Measurements from ENCODE around the gene OSTN. TPM values are rescaled to one million over a fixed set of nuclear protein-coding genes. Genes with fewer than 3 reads are reported as not detected.
"Not testable (repeated sequence)": the region's sequence is repeated elsewhere in the genome, so short reads cannot be mapped to it uniquely, and the experiment has no call there.

The OSTN gene
- polyA plus RNA-seq, 4 donors, result 0.01 TPM; not detected in 3

DNA sequence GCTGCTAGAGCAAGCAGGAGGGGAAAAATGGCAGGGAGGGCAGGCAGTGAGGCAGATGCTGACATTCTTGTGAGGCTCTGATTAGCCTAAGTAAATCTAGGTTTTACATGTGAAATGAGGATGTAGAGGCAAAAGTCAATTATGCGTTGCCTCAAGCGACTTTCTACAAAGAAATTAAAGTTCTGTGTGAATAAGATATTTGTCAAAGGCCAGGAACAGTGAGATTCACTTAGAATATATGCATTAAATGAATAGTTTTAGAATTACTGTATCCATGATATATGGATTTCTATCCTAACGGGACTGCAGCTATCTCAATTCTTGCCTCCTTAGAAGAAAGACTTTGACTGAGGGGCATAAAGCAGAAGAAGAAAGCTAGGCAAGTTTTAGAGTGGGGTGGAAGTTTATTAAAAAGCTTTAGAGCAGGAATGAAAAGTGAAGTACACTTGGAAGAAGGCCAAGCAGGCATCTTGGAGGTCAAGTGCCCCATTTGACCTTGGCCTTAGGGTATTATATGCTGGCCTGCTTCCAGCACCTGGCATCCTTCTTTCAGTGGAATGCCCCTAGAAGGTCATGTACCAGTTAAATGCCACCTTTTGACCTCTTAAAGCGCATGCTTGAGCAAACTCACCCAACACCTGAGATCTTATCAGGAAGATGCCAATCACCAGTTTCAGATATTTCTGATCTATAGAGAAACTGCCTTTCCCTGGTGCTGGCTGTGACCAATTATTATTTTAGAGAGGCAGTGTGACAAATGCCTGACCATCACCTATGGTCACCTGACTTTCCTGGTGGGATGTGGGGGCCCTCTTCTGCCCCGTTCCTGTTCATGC is 38.2 kb downstream of the OSTN start:
- H3K9me3 ChIP-seq (ENCODE audit: control insufficient read depth in 2 of 2, insufficient read depth in 1 of 2, low read depth in 1 of 2, low read length in 1 of 2), result no peaks in the 10 kb centered on the region
- FAIRE-seq (no peak), DNase-seq (no peak)
- no peaks in the 10 kb centered on the region for H3K4me1 ChIP-seq (ENCODE audit: control insufficient read depth in 3 of 3, insufficient read depth in 2 of 3, low read depth in 1 of 3, low read length in 2 of 3)
- 70 to 89% (median 77%) methylated on average over 5 of the region's 5 CpGs for whole genome bisulfite sequencing, 3 donors
- no peak overlapping the region for H3K27ac ChIP-seq (ENCODE audit: low read depth in 1 of 3, low read length in 2 of 3)
- no peak overlapping the region for H3K4me3 ChIP-seq (ENCODE audit: low read depth in 1 of 3, low read length in 3 of 3)
- H3K36me3 ChIP-seq (ENCODE audit: control insufficient read depth in 3 of 3, insufficient read depth in 2 of 3, low read depth in 1 of 3, low read length in 3 of 3), result no peaks in the 10 kb centered on the region
- H3K27me3 ChIP-seq (ENCODE audit: control insufficient read depth in 3 of 3, insufficient read depth in 3 of 3, low read length in 3 of 3), result no peaks in the 10 kb centered on the region

DNA sequence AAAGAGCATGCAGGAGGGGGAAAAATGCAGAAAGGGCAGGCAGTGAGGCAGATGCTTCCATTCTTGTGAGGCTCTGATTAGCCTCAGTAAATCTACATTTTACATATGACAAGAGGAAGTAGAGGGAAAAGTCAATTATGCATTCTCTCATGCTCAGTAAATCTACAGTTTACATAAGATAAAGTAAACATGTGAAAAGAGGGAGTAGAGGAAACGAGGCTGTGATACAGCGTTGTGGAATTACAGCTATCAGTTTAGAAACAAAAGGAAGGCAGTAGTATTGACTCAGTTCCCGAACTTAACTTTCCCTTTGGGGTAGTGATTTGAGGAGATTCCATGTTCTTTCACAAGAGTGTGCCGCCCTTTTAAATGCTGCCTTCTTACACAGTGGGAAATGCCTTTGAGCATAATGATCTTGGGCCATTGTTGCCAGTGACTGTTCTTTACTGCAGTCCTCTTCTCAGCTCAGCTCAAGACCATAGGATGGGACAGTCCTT is 39.3 kb downstream of the OSTN start:
- FAIRE-seq, result no peak
- no peaks in the 10 kb centered on the region for H3K27me3 ChIP-seq (ENCODE audit: control insufficient read depth in 3 of 3, insufficient read depth in 3 of 3, low read length in 3 of 3)

DNA sequence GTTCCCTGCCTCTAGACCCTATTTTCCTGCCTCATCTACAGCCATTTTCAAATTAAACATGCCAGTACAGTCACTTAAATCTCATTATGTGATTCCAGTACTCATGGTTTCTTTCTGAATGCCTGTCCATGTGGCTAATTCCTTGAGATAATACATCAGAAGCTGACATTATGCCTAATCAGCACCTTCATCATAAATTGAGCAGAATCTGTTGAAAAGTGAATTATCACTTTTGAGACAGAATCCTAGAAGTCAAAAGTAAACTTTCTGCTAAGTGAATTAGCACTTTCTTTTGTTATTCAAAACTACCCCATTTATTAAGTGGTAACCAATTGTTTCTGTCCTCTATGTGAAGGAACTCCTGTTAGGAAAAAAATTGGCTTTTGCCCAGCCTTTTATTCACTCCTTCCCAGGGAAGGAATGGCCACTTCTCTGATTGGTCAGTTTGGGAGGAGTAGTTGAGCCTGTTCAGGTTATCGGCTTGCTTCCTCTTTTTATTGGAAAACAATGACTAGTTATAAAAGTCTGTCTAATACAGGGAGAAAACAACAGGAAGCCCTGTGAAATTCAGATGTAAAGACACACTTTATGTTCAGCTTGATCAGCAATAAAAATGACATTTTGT is 40.5 kb downstream of the OSTN start:
- WGBS, 3 donors, result 3 to 32% (median 8%) methylated on average over 1 of the region's 1 CpG

More for the DNA sequence above, 39.3 kb downstream of the OSTN start:
- Histone ChIP-seq H3K4me3 (ENCODE audit: low read depth in 1 of 3, low read length in 3 of 3) (no peak overlapping the region), H3K36me3 (ENCODE audit: control insufficient read depth in 3 of 3, insufficient read depth in 2 of 3, low read depth in 1 of 3, low read length in 3 of 3) (no peaks in the 10 kb centered on the region), H3K27ac (ENCODE audit: low read depth in 1 of 3, low read length in 2 of 3) (no peak overlapping the region), H3K4me1 (ENCODE audit: control insufficient read depth in 3 of 3, insufficient read depth in 2 of 3, low read depth in 1 of 3, low read length in 2 of 3) (no peaks in the 10 kb centered on the region), H3K9me3 (ENCODE audit: control insufficient read depth in 2 of 2, insufficient read depth in 1 of 2, low read depth in 1 of 2, low read length in 1 of 2) (no peaks in the 10 kb centered on the region)
- DNase-seq, result peak in 1 of 2 donors; percentile 1
- WGBS, 3 donors, result 17 to 48% (median 30%) methylated on average over 4 of the region's 4 CpGs

DNA sequence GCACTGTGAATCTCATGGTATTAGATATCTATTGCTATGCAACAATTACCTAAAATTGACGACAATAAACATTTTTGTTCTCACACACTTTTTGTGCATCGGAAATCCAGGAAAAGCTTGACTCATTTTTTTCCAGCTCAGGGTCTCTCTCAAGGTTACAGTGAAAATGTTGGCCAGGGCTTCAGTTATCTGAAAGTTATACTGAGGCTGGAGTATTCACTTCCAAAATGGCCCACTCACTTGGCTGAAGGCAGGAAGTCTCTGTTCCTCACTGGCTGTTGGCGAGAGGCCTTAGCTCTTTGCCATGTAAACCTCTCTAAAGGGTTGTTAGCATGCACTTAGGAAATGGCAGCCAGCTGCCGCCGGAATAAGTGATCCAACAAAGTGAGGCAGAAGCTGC is 41.4 kb downstream of the OSTN start:
- DNase-seq, result no peak
- Histone ChIP-seq H3K4me3 (ENCODE audit: low read depth in 1 of 3, low read length in 3 of 3) (no peak overlapping the region), H3K4me1 (ENCODE audit: control insufficient read depth in 3 of 3, insufficient read depth in 2 of 3, low read depth in 1 of 3, low read length in 2 of 3) (no peaks in the 10 kb centered on the region), H3K36me3 (ENCODE audit: control insufficient read depth in 3 of 3, insufficient read depth in 2 of 3, low read depth in 1 of 3, low read length in 3 of 3) (no peaks in the 10 kb centered on the region), H3K27ac (ENCODE audit: low read depth in 1 of 3, low read length in 2 of 3) (no peak overlapping the region), H3K9me3 (ENCODE audit: control insufficient read depth in 2 of 2, insufficient read depth in 1 of 2, low read depth in 1 of 2, low read length in 1 of 2) (no peaks in the 10 kb centered on the region), H3K27me3 (ENCODE audit: control insufficient read depth in 3 of 3, insufficient read depth in 3 of 3, low read length in 3 of 3) (no peaks in the 10 kb centered on the region)
- WGBS, 3 donors, result 89 to 96% (median 96%) methylated on average over 5 of the region's 5 CpGs
- FAIRE-seq, result no peak

More for the DNA sequence above, 40.5 kb downstream of the OSTN start:
- no peaks in the 10 kb centered on the region for H3K36me3 ChIP-seq (ENCODE audit: control insufficient read depth in 3 of 3, insufficient read depth in 2 of 3, low read depth in 1 of 3, low read length in 3 of 3)
- FAIRE-seq (no peak), DNase-seq (no peak)
- no peak overlapping the region for H3K4me3 ChIP-seq (ENCODE audit: low read depth in 1 of 3, low read length in 3 of 3)
- no peaks in the 10 kb centered on the region for H3K9me3 ChIP-seq (ENCODE audit: control insufficient read depth in 2 of 2, insufficient read depth in 1 of 2, low read depth in 1 of 2, low read length in 1 of 2)
- H3K27me3 ChIP-seq (ENCODE audit: control insufficient read depth in 3 of 3, insufficient read depth in 3 of 3, low read length in 3 of 3), result no peaks in the 10 kb centered on the region
- H3K4me1 ChIP-seq (ENCODE audit: control insufficient read depth in 3 of 3, insufficient read depth in 2 of 3, low read depth in 1 of 3, low read length in 2 of 3), result no peaks in the 10 kb centered on the region
- H3K27ac ChIP-seq (ENCODE audit: low read depth in 1 of 3, low read length in 2 of 3), result no peak overlapping the region

DNA sequence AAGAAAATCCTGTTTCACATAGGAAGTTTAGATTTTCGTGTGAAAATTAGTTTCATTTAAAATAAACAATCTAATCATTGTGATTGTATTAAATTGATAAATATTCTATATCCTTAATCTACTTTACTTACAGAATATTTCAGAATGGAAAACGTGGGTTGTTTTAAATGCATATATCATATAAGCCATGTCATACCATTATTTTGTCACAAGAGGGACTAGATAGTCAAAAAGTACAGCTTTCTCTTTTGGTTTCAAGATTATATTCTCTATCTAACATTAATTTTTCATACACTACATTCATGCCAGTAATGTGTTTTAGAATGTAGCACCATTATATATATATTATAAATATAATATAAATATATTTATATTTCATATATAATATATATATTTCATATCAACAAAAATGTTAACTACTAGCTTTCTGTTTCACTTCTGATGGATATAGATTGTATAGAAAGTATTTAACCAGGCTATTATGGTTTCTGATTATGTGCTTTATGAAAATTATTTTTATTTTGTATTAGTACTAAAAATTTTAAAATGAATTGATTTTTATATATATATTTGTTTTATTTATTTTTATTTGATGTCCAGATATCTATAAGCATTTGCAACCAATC is 45.3 kb downstream of the OSTN start:
- Histone ChIP-seq H3K9me3 (ENCODE audit: control insufficient read depth in 2 of 2, insufficient read depth in 1 of 2, low read depth in 1 of 2, low read length in 1 of 2) (no peaks in the 10 kb centered on the region), H3K27ac (ENCODE audit: low read depth in 1 of 3, low read length in 2 of 3) (no peak overlapping the region), H3K4me1 (ENCODE audit: control insufficient read depth in 3 of 3, insufficient read depth in 2 of 3, low read depth in 1 of 3, low read length in 2 of 3) (no peaks in the 10 kb centered on the region), H3K4me3 (ENCODE audit: low read depth in 1 of 3, low read length in 3 of 3) (no peak overlapping the region), H3K36me3 (ENCODE audit: control insufficient read depth in 3 of 3, insufficient read depth in 2 of 3, low read depth in 1 of 3, low read length in 3 of 3) (no peaks in the 10 kb centered on the region), H3K27me3 (ENCODE audit: control insufficient read depth in 3 of 3, insufficient read depth in 3 of 3, low read length in 3 of 3) (no peaks in the 10 kb centered on the region)
- DNase-seq (peak; percentile 11 to 12), FAIRE-seq (peak; percentile 72)
- 3 to 28% (median 14%) methylated on average over 2 of the region's 2 CpGs for WGBS, 3 donors

DNA sequence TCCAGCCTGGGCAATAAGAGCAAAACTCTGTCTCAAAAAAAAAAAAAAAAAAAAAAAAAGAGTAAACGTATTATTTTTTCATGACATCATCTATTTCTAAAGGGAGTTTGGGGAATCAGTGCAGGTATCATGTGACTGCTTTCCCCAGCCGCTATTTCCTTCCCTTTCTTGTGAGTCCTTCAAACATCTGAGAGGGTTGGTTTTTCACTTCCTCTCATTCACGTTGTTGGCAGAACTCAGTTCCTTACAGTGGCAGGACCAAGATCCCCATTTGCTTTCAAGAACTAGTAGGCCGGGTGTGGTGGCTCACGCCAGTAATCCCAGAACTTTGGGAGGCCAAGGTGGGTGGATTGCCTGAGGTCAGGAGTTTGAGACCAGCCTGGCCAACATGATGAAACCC is 47.0 kb downstream of the OSTN start:
- not testable (repeated sequence) for H3K9me3 ChIP-seq (ENCODE audit: control insufficient read depth in 2 of 2, insufficient read depth in 1 of 2, low read depth in 1 of 2, low read length in 1 of 2); H3K27me3 ChIP-seq (ENCODE audit: control insufficient read depth in 3 of 3, insufficient read depth in 3 of 3, low read length in 3 of 3); FAIRE-seq; H3K4me3 ChIP-seq (ENCODE audit: low read depth in 1 of 3, low read length in 3 of 3); H3K4me1 ChIP-seq (ENCODE audit: control insufficient read depth in 3 of 3, insufficient read depth in 2 of 3, low read depth in 1 of 3, low read length in 2 of 3); H3K36me3 ChIP-seq (ENCODE audit: control insufficient read depth in 3 of 3, insufficient read depth in 2 of 3, low read depth in 1 of 3, low read length in 3 of 3); H3K27ac ChIP-seq (ENCODE audit: low read depth in 1 of 3, low read length in 2 of 3); DNase-seq
- 76 to 79% (median 77%) methylated on average over 5 of the region's 5 CpGs for WGBS, 3 donors

DNA sequence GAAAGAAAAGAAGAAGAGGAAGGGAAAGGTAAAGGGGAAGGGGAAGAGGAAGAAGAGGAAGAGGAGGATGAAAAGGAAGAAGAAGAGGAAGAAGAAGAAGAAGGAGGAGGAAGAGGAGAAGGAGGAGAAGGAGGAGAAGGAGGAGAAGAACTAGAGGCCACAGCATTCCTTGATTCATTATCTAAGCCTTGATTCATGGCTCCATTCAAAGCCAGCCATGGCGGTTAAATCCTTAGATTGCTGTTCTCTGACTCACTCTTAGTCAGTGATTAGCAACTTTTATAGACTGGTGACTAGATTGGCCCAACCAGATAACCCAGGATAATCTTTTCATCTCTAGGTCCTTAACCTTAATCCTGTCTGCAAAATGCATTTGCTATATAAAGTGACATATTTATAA is 47.6 kb downstream of the OSTN start:
- H3K27ac ChIP-seq (ENCODE audit: low read depth in 1 of 3, low read length in 2 of 3), result no peak overlapping the region
- WGBS, 3 donors, result 29 to 74% (median 59%) methylated on average over 1 of the region's 1 CpG
- no peaks in the 10 kb centered on the region for H3K4me1 ChIP-seq (ENCODE audit: control insufficient read depth in 3 of 3, insufficient read depth in 2 of 3, low read depth in 1 of 3, low read length in 2 of 3)
- no peaks in the 10 kb centered on the region for H3K36me3 ChIP-seq (ENCODE audit: control insufficient read depth in 3 of 3, insufficient read depth in 2 of 3, low read depth in 1 of 3, low read length in 3 of 3)
- DNase-seq, result peak in 1 of 2 donors; percentile 34
- H3K9me3 ChIP-seq (ENCODE audit: control insufficient read depth in 2 of 2, insufficient read depth in 1 of 2, low read depth in 1 of 2, low read length in 1 of 2), result no peaks in the 10 kb centered on the region
- FAIRE-seq, result no peak
- no peak overlapping the region for H3K4me3 ChIP-seq (ENCODE audit: low read depth in 1 of 3, low read length in 3 of 3)
- H3K27me3 ChIP-seq (ENCODE audit: control insufficient read depth in 3 of 3, insufficient read depth in 3 of 3, low read length in 3 of 3), result no peaks in the 10 kb centered on the region

DNA sequence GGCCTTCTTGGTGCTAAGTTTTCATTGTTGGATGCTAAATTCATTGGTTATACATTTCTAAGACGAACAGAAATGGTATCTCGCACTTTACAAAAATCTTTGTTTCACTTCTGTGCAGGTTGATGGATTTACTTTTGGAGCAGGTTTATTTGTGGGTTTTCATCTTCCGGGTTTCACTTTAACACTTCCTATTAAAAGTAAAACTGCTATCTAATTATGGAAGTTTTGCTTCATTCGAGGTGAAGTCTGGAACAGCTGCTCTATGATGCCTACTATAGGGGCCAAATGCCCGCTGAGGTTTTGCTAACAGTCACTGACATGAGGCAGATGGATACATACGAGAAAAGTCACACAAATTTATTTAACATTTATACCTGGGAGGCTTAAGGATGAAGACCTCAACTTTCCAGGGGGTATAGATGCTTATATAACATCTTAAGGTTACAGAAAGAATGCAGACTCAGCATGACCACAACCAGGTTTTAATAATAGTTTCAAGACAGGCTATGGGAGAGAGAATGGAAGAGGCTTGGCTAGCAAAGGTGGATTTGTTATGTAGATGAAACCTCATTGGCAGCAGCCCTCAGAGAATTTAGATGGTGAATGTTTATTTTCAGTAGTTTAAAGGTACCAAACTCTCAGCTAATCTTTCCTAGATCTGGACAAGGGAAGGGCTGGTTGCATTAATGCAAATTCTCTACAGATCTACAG is 54.2 kb downstream of the OSTN start:
- no peak for FAIRE-seq
- no peak overlapping the region for H3K27ac ChIP-seq (ENCODE audit: low read depth in 1 of 3, low read length in 2 of 3)
- H3K27me3 ChIP-seq (ENCODE audit: control insufficient read depth in 3 of 3, insufficient read depth in 3 of 3, low read length in 3 of 3), result no peaks in the 10 kb centered on the region
- DNase-seq, result no peak
- H3K4me1 ChIP-seq (ENCODE audit: control insufficient read depth in 3 of 3, insufficient read depth in 2 of 3, low read depth in 1 of 3, low read length in 2 of 3), result no peaks in the 10 kb centered on the region
- no peak overlapping the region for H3K4me3 ChIP-seq (ENCODE audit: low read depth in 1 of 3, low read length in 3 of 3)
- no peaks in the 10 kb centered on the region for H3K36me3 ChIP-seq (ENCODE audit: control insufficient read depth in 3 of 3, insufficient read depth in 2 of 3, low read depth in 1 of 3, low read length in 3 of 3)
- H3K9me3 ChIP-seq (ENCODE audit: control insufficient read depth in 2 of 2, insufficient read depth in 1 of 2, low read depth in 1 of 2, low read length in 1 of 2), result peaks cover 0 to 2% of the 10 kb centered on the region in 2 donors
- WGBS, 3 donors, result 72 to 77% (median 74%) methylated on average over 6 of the region's 6 CpGs
